ENCODE data around the gene MARK2.

GRCh38 chr11:63845911-63846310 lies 7.0 kb downstream of the MARK2 start:
- no peak for TF ChIP-seq CTCF (IDR thresholded peaks at IDR 0.05)
- no peak for TF ChIP-seq POLR2A (IDR thresholded peaks at IDR 0.05)
